Neural cell (in vitro differentiated cells): ENCODE results near the gene TTC39B.

Experiments
- CTCF ChIP-seq: fragments of 450-650 bp; IDR thresholded peaks from 2 replicates; pipeline ENCODE4 v1.5.1; 2014; ENCODE audit warnings: antibody characterized with exemption, mild to moderate bottlenecking, moderate library complexity; ENCODE audit not compliant: poor library complexity, severe bottlenecking
- REST ChIP-seq: IDR thresholded peaks from 2 replicates; pipeline ENCODE4 v1.6.1; 2012; ENCODE audit warnings: borderline replicate concordance
- TAF1 ChIP-seq: IDR thresholded peaks from 2 replicates; pipeline ENCODE4 v1.6.1; 2012; ENCODE audit warnings: low read depth

DNA sequence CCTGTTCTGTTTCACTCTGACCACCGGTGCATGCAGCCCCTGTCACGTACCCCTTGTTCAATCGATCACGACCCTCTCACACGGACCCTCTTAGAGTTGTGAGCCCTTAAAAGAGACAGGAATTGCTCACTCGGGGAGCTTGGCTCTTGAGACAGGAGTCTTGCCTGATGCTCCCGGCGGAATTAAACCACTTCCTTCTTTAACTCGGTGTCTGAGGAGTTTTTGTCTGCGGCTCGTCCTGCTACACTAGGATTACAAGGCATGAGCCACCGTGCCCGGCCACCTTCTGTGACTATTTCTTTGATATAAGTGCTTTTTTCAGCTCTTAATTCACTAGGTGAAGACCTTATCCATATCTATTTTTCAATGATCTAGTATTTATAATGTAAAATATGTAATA is 167.5 kb downstream of the TTC39B start:
- no peak for TF ChIP-seq CTCF
- TF ChIP-seq REST = no peak
- TF ChIP-seq TAF1 = no peak
